ENCODE data around the gene ADSL. TPM values are rescaled to one million over a fixed set of nuclear protein-coding genes. Genes with fewer than 3 reads are reported as not detected.

Gene ADSL
- total and polyA plus RNA-seq, 2 of the 4 experiments (the other 2 are of a cell fraction): 93.6 to 229 TPM

DNA sequence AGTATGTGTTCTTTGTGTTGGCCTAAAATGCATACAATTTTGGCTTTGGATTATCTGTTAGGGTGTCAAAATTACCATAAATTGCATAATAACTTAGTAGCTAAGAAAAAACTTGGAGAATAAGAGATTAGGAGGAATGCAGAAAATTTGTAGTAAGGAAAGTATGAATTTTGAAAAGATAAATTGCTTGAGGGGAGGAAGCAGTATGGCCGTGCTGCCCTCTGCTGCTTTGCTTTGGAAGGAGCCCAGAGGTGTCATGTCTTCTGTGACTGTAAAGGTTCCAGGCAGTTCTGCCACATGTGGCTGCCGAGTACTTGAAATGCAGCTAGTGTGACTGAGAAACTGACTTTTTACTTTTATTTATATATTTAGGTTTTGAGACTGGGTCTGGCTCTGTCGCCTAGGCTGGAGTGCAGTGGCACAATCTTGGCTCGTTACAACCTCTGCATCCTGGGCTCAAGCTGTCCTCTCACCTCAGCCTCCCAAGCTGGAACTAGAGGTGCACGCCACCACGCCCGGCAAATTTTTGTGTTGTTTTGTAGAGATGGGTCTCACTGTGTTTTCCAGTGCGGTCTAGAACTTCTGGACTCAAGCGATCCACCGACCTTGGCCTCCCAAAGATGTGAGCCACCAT is 1.8 kb downstream of the ADSL start (continued):
- TF ChIP-seq, protein P1, sequence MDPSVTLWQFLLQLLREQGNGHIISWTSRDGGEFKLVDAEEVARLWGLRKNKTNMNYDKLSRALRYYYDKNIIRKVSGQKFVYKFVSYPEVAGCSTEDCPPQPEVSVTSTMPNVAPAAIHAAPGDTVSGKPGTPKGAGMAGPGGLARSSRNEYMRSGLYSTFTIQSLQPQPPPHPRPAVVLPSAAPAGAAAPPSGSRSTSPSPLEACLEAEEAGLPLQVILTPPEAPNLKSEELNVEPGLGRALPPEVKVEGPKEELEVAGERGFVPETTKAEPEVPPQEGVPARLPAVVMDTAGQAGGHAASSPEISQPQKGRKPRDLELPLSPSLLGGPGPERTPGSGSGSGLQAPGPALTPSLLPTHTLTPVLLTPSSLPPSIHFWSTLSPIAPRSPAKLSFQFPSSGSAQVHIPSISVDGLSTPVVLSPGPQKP (IDR thresholded peaks at IDR 0.05; ENCODE audit: borderline replicate concordance, low read depth, low read length): no peak
- TF ChIP-seq RCOR1 (IDR thresholded peaks at IDR 0.05; ENCODE audit: insufficient replicate concordance, low read length) (no peak), NFE2L2 (IDR thresholded peaks at IDR 0.05; ENCODE audit: low read depth, low read length) (no peak), BHLHE40 (IDR thresholded peaks at IDR 0.05; ENCODE audit: low read depth, low read length) (no peak), CEBPB (IDR thresholded peaks at IDR 0.05; ENCODE audit: low read depth, low read length) (no peak), MXI1 (IDR thresholded peaks at IDR 0.05; ENCODE audit: borderline replicate concordance, low read depth, low read length) (0 out of 2 replicates have a peak, but pooled peaks have one; percentile 12), POLR2A (IDR thresholded peaks at IDR 0.05; ENCODE audit: low read depth, low read length) (no peak), RAD21 (IDR thresholded peaks at IDR 0.05; ENCODE audit: low read length) (peak; percentile 90)
